ENCODE results near the gene RUSC2. TPM values are rescaled to one million over a fixed set of nuclear protein-coding genes. Genes with fewer than 3 reads are reported as not detected.
"Not testable (repeated sequence)": the region's sequence is repeated elsewhere in the genome, so short reads cannot be mapped to it uniquely, and the experiment has no call there.

RUSC2 gene
- total RNA-seq, 2 experiments from 2014 or later: 1.3 to 1.7 TPM

DNA sequence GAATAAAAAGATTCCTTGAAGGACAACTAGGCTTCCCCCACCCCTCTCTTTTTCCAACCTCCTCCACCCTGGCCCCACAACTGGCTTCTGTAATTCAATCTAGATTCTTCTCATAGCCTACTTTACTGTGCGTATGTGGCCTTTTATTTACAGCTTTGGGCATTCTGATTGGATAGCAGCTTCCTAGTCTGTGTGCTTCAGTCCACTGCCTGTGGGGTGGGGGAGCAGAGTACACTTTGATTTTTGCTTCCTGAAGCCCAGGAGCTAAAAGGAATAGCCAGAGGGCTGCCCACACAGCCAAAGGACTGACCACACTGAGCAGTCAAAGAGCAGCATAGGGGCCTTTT, 30.4 kb downstream of the RUSC2 start:
- H3K27ac Mint-ChIP-seq: no peak overlapping the region
- H3K27me3 Mint-ChIP-seq: no peaks in the 10 kb centered on the region
- H3K9me3 Mint-ChIP-seq: no peaks in the 10 kb centered on the region
- intact Hi-C loops (cut with micrococcal nuclease): no loop called here
- H3K4me1 Mint-ChIP-seq (ENCODE audit: low read depth): no peaks in the 10 kb centered on the region
- H3K36me3 Mint-ChIP-seq (ENCODE audit: low read depth): no peaks in the 10 kb centered on the region
- ChIA-PET CTCF (interaction anchor here (1.4 to 1.8 kb wide), 3 partner anchors 9 to 44 kb away, joined by 4 to 6 read pairs (median 5); no protein-coding TSS in a partner anchor), POLR2A (interaction anchor here (0.6 to 1.5 kb wide), 2 partner anchors 10 to 25 kb away, joined by 3 to 5 read pairs; no protein-coding TSS in a partner anchor)
- no peak overlapping the region for H3K4me3 Mint-ChIP-seq
- DNase-seq (no peak), ATAC-seq (no peak)
- TF ChIP-seq, protein P1, sequence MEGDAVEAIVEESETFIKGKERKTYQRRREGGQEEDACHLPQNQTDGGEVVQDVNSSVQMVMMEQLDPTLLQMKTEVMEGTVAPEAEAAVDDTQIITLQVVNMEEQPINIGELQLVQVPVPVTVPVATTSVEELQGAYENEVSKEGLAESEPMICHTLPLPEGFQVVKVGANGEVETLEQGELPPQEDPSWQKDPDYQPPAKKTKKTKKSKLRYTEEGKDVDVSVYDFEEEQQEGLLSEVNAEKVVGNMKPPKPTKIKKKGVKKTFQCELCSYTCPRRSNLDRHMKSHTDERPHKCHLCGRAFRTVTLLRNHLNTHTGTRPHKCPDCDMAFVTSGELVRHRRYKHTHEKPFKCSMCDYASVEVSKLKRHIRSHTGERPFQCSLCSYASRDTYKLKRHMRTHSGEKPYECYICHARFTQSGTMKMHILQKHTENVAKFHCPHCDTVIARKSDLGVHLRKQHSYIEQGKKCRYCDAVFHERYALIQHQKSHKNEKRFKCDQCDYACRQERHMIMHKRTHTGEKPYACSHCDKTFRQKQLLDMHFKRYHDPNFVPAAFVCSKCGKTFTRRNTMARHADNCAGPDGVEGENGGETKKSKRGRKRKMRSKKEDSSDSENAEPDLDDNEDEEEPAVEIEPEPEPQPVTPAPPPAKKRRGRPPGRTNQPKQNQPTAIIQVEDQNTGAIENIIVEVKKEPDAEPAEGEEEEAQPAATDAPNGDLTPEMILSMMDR (IDR thresholded peaks at IDR 0.05): no peak

DNA sequence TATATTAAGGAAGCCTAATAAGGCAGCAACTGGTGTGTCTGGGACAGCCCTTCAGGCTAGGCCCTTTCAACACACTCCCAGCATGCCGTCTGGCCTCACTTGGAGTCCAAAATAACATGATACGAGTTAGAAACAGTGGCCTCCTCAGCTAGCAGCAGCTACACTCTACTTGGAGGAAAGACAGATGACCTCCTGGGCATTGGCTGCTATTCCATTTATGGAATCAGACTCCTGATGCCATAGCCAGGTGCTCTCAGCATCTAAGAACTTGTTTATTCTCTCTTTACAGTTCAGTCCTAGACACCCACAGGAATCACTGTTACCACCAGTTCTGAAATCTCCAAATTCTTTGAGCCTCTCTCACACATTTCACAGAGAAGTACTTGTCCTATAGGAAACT, 31.8 kb downstream of the RUSC2 start:
- no peaks in the 10 kb centered on the region for H3K9me3 Mint-ChIP-seq
- H3K27ac Mint-ChIP-seq: no peak overlapping the region
- H3K36me3 Mint-ChIP-seq (ENCODE audit: low read depth): no peaks in the 10 kb centered on the region
- no peak overlapping the region for H3K4me3 Mint-ChIP-seq
- ChIA-PET POLR2A (no interaction called here), CTCF (interaction anchor here (0.9 to 1.8 kb wide), 4 partner anchors 11 to 45 kb away, joined by 3 to 6 read pairs (median 4); no protein-coding TSS in a partner anchor)
- H3K4me1 Mint-ChIP-seq (ENCODE audit: low read depth): no peaks in the 10 kb centered on the region
- ATAC-seq: no peak
- intact Hi-C loops (cut with micrococcal nuclease): no loop called here
- no peak for DNase-seq
- TF ChIP-seq, protein P1 (IDR thresholded peaks at IDR 0.05): no peak
- H3K27me3 Mint-ChIP-seq: no peaks in the 10 kb centered on the region

DNA sequence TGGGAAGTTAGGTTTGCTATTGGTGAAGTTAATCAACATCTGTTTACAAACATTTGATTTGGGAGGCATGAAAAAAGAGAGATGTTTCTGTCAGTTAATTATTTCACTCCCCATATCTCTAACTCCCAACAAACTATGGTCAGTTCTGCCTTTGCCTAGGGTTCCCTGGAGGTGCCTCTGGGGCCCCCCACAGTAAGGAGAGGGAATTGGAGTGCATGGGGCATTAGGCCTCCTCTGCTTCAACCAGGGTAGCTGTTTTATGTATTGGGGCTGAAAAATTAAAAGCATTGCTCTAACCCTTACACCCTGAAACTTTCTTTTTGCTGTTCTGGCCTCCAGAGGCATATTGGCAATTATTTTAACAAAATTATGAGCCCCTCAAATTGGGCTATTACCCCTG, 32.3 kb downstream of the RUSC2 start:
- H3K4me3 Mint-ChIP-seq: no peak overlapping the region
- DNase-seq (no peak), ATAC-seq (no peak)
- POLR2A ChIA-PET: no interaction called here
- intact Hi-C loops (cut with micrococcal nuclease): no loop called here
- no peaks in the 10 kb centered on the region for H3K4me1 Mint-ChIP-seq (ENCODE audit: low read depth)
- TF ChIP-seq, protein P1 (IDR thresholded peaks at IDR 0.05): no peak
- H3K27ac Mint-ChIP-seq: no peak overlapping the region
- no peaks in the 10 kb centered on the region for H3K36me3 Mint-ChIP-seq (ENCODE audit: low read depth)
- H3K9me3 Mint-ChIP-seq: no peaks in the 10 kb centered on the region
- CTCF ChIA-PET: interaction anchor here (1.0 to 1.8 kb wide), 3 partner anchors 12 to 46 kb away, joined by 3 to 6 read pairs (median 4); no protein-coding TSS in a partner anchor
- H3K27me3 Mint-ChIP-seq: no peaks in the 10 kb centered on the region

DNA sequence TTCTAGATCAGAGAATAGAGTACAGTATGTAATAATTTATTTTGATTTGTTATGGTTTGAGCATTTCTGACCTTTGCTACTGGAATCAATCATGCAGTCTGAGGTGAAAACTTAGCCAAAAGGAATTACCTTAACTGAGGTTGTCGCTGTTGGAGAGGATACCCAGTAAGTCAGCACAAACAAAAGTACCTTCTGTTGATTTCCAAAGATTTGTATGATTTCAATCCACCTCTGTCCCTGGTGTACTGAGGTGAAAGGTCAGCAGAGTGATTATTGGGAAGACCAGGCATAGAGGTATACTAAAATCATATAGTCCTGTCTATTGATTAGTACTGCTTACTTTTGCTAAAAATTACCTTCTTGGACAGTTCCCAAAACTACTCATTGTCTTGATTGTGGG, 32.8 kb downstream of the RUSC2 start:
- Mint-ChIP-seq H3K4me3 (no peak overlapping the region), H3K36me3 (ENCODE audit: low read depth) (no peaks in the 10 kb centered on the region), H3K27me3 (no peaks in the 10 kb centered on the region), H3K27ac (no peak overlapping the region), H3K9me3 (no peaks in the 10 kb centered on the region), H3K4me1 (ENCODE audit: low read depth) (no peaks in the 10 kb centered on the region)
- ATAC-seq (no peak), DNase-seq (no peak)
- intact Hi-C loops (cut with micrococcal nuclease): no loop called here
- POLR2A ChIA-PET: interaction anchor here (0.6 kb wide), 1 partner anchor 396 kb away, joined by 3 read pairs; no protein-coding TSS in a partner anchor
- TF ChIP-seq, protein P1 (IDR thresholded peaks at IDR 0.05): no peak
- CTCF ChIA-PET: interaction anchor here (1.4 kb wide), 1 partner anchor 31 kb away, joined by 3 read pairs; no protein-coding TSS in a partner anchor

DNA sequence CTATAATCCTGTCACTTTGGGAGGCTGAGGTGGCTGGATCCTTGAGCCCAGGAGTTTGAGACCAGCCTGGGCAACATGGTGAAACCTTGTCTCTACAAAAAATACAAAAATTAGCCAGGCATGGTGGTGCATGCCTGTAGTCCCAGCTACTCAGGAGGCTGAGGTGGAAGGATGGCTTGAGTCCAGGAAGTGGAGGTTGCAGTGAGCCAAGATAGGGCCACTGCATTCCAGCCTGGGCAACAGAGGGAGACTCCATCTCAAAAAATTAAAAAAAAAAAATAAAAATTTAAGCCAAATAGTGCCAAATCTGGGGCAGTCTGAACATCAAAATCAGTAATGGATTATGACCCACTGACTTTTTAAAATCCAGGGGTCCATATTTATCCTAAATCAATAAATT, 33.6 kb downstream of the RUSC2 start:
- ATAC-seq; H3K36me3 Mint-ChIP-seq (ENCODE audit: low read depth); intact Hi-C loops (cut with micrococcal nuclease); H3K4me1 Mint-ChIP-seq (ENCODE audit: low read depth); H3K27me3 Mint-ChIP-seq; H3K27ac Mint-ChIP-seq; DNase-seq; H3K9me3 Mint-ChIP-seq; H3K4me3 Mint-ChIP-seq: not testable (repeated sequence)
- POLR2A ChIA-PET: interaction anchor here (0.6 kb wide), 1 partner anchor 397 kb away, joined by 3 read pairs; no protein-coding TSS in a partner anchor
- CTCF ChIA-PET: interaction anchor here (1.4 kb wide), 1 partner anchor 30 kb away, joined by 3 read pairs; no protein-coding TSS in a partner anchor

Data from activated CD8-positive, alpha-beta T cell treated with anti-CD3 and anti-CD28 coated beads for 36 hours (primary cell).